Sigmoid colon (tissue), 7 donors: ENCODE results near the gene RHBDF1. TPM values are rescaled to one million over a fixed set of nuclear protein-coding genes. Genes with fewer than 3 reads are reported as not detected.

Experiments used
- DNase-seq: peaks from one replicate; pipeline ENCODE4 v3.0.0-alpha.2; 2019
- H3K27ac ChIP-seq, 4 donors: fragments of 200-600 bp; sonication (generic); one replicate each; pipeline ENCODE4 v1.5.1; 2016 to 2019; ENCODE audit warnings: mild to moderate bottlenecking in 1 of 4
- H3K27me3 ChIP-seq, 3 donors: fragments of 200-600 bp; sonication (generic); one replicate each; pipeline ENCODE4 v1.5.1; 2019; ENCODE audit warnings: mild to moderate bottlenecking in 1 of 3
- H3K36me3 ChIP-seq, 4 donors: fragments of 200-600 bp; sonication (generic); one replicate each; pipeline ENCODE4 v1.5.1; 2016 to 2019
- H3K4me1 ChIP-seq, 4 donors: fragments of 200-600 bp; sonication (generic); one replicate each; pipeline ENCODE4 v1.5.1; 2017 to 2019
- H3K4me3 ChIP-seq, 4 donors: fragments of 200-600 bp; sonication (generic); one replicate each; pipeline ENCODE4 v1.5.1; 2017 to 2019; ENCODE audit warnings: mild to moderate bottlenecking in 2 of 4, moderate library complexity in 1 of 4
- H3K9me3 ChIP-seq, 4 donors: fragments of 200-600 bp in 3 of 4; sonication (generic) in 3 of 4; one replicate each; pipeline versions ENCODE4 v1.5.1 to v1.6.1; 2013 to 2019
- EP300 ChIP-seq, 4 donors: sonication (generic); formaldehyde crosslinking; IDR thresholded peaks; one replicate each; pipeline ENCODE4 v1.6.1; 2017; ENCODE audit warnings: antibody characterized with exemption in 4 of 4
- POLR2A ChIP-seq, 2 donors: fragments of 450-650 bp; IDR thresholded peaks; one replicate each; pipeline ENCODE4 v1.6.1; 2016; ENCODE audit warnings: antibody characterized with exemption in 2 of 2, mild to moderate bottlenecking in 2 of 2, moderate library complexity in 2 of 2
- POLR2AphosphoS5 ChIP-seq, 4 donors: sonication (generic); formaldehyde crosslinking; IDR thresholded peaks; one replicate each; pipeline ENCODE4 v1.6.1; 2017; ENCODE audit warnings: antibody characterized with exemption in 4 of 4
- WGBS, 2 donors: extraction: QIAGEN DNeasy Blood & Tissue Kit; methylation state at CpG; one replicate each; pipeline ENCODE4 v1.1.7; 2013; 5-methylcytosine and 5-hydroxymethylcytosine counted together
- intact Hi-C: fragments of 100-400 bp; cut with DNase I; formaldehyde crosslinking; loops from one replicate; pipeline ENCODE4 v1.15.1; 2023
- polyA plus RNA-seq, 3 donors: library from polyadenylated mRNA; stranded (reverse); fragments of 200-250 nt; gene quantifications; one replicate each; pipeline ENCODE4 v1.2.3, GENCODE V29; 2013
- total RNA-seq, 4 donors: library from RNA; depleted of rRNA; stranded (reverse); fragments of >200 nt; gene quantifications; one replicate each; pipeline ENCODE4 v1.1.0, GENCODE V29; 2016
- TF ChIP-seq, protein P1 (sequence below), 4 experiments: fragments of 450-650 bp in 3 of 4; fragments of 200-600 bp in 1 of 4; IDR thresholded peaks; one replicate each; pipeline ENCODE4 v1.5.1; 2016 to 2019; ENCODE audit warnings: antibody characterized with exemption in 4 of 4, mild to moderate bottlenecking in 3 of 4, moderate library complexity in 2 of 4
- donor health status: healthy with polysubstance abuse.
- donor health status: Bipolar disorder and iron deficiency.
- donor health status: healthy.

Gene RHBDF1
- total and polyA plus RNA-seq, 7 donors: 6.0 to 42.1 (median 18.2) TPM

GRCh38 chr16:88613-89012 lies 16.2 kb upstream of the RHBDF1 start:
- H3K27ac ChIP-seq: no peak overlapping the region
- TF ChIP-seq EP300 (IDR thresholded peaks at IDR 0.05) (no peak), POLR2AphosphoS5 (IDR thresholded peaks at IDR 0.05) (no peak), POLR2A (IDR thresholded peaks at IDR 0.05) (no peak)
- TF ChIP-seq, protein P1, sequence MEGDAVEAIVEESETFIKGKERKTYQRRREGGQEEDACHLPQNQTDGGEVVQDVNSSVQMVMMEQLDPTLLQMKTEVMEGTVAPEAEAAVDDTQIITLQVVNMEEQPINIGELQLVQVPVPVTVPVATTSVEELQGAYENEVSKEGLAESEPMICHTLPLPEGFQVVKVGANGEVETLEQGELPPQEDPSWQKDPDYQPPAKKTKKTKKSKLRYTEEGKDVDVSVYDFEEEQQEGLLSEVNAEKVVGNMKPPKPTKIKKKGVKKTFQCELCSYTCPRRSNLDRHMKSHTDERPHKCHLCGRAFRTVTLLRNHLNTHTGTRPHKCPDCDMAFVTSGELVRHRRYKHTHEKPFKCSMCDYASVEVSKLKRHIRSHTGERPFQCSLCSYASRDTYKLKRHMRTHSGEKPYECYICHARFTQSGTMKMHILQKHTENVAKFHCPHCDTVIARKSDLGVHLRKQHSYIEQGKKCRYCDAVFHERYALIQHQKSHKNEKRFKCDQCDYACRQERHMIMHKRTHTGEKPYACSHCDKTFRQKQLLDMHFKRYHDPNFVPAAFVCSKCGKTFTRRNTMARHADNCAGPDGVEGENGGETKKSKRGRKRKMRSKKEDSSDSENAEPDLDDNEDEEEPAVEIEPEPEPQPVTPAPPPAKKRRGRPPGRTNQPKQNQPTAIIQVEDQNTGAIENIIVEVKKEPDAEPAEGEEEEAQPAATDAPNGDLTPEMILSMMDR (IDR thresholded peaks at IDR 0.05): no peak
- no peaks in the 10 kb centered on the region for H3K27me3 ChIP-seq
- intact Hi-C loops: no loop called here
- no peaks in the 10 kb centered on the region for H3K9me3 ChIP-seq
- H3K4me3 ChIP-seq: no peak overlapping the region
- DNase-seq: no peak
- 95 to 96% methylated on average over 14 of the region's 14 CpGs for WGBS, 2 donors
- H3K36me3 ChIP-seq: peaks cover 12 to 64% (median 28%) of the 10 kb centered on the region in 4 donors
- peaks cover 0 to 30% (median 20%) of the 10 kb centered on the region in 4 donors for H3K4me1 ChIP-seq

DNA sequence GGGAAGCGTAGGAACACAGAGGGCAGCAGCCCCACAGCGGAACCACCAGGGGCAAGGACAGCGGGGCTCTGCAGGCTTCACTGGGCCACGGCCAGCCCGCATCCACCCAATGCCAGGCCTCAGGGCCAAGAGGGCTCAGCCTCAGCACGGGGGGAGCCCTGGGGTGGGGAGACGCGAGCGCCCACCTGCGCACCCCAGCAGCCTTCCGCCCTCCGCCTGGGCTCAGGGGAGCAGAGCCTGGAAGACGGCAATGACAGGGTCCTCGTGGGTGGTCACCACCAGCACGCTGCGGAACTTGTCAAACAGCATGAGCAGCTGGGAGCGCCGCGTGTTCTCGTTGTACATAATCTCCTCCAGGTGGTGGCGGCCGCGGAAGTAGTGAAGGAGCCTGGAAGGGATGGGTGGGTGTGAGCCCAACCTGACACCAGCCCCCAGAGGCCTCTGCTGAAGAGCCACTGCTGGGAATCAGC lies 14.1 kb upstream of the RHBDF1 start:
- TF ChIP-seq POLR2A (IDR thresholded peaks at IDR 0.05) (no peak), EP300 (IDR thresholded peaks at IDR 0.05) (no peak), POLR2AphosphoS5 (IDR thresholded peaks at IDR 0.05) (no peak)
- TF ChIP-seq, protein P1 (IDR thresholded peaks at IDR 0.05): no peak
- 90% methylated on average over 23 of the region's 23 CpGs for WGBS, 2 donors
- intact Hi-C loops: no loop called here
- peaks cover 12 to 57% (median 28%) of the 10 kb centered on the region in 4 donors for H3K36me3 ChIP-seq
- DNase-seq: no peak
- no peaks in the 10 kb centered on the region for H3K9me3 ChIP-seq
- peaks cover 0 to 23% (median 18%) of the 10 kb centered on the region in 4 donors for H3K4me1 ChIP-seq
- H3K27me3 ChIP-seq: no peaks in the 10 kb centered on the region
- no peak overlapping the region for H3K27ac ChIP-seq
- H3K4me3 ChIP-seq: no peak overlapping the region

DNA sequence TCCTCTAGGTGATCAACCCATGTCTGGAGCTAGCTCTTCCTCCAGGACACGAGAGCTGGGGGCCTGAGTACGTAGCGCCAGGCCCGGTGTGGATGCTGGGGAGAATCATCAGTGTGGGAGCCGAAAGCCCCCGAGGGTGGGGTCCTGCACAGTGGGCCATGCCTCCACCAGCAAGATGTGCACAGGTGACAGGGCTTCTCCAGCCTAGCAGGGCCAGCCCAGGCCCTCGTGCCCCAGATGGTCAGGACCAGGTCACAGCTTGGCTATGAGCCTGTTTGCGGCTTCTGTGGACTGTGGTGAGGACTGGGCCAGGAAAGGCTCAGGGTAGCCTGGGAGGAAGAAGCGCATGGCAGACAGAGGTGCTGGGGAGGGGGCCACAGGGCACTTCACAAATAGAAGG lies 13.4 kb upstream of the RHBDF1 start:
- H3K27ac ChIP-seq: peak overlapping the region in 1 of 4 donors; percentile 58
- no peak for DNase-seq
- H3K36me3 ChIP-seq: peaks cover 12 to 57% (median 31%) of the 10 kb centered on the region in 4 donors
- intact Hi-C loops: no loop called here
- H3K9me3 ChIP-seq: no peaks in the 10 kb centered on the region
- no peak overlapping the region for H3K4me3 ChIP-seq
- H3K4me1 ChIP-seq: peaks cover 0 to 20% (median 18%) of the 10 kb centered on the region in 4 donors
- H3K27me3 ChIP-seq: no peaks in the 10 kb centered on the region
- TF ChIP-seq POLR2AphosphoS5 (IDR thresholded peaks at IDR 0.05): no peak
- TF ChIP-seq, protein P1 (IDR thresholded peaks at IDR 0.05): no peak
- no peak for TF ChIP-seq EP300 (IDR thresholded peaks at IDR 0.05)
- no peak for TF ChIP-seq POLR2A (IDR thresholded peaks at IDR 0.05)
- WGBS, 2 donors: 73 to 80% methylated on average over 9 of the region's 9 CpGs

DNA sequence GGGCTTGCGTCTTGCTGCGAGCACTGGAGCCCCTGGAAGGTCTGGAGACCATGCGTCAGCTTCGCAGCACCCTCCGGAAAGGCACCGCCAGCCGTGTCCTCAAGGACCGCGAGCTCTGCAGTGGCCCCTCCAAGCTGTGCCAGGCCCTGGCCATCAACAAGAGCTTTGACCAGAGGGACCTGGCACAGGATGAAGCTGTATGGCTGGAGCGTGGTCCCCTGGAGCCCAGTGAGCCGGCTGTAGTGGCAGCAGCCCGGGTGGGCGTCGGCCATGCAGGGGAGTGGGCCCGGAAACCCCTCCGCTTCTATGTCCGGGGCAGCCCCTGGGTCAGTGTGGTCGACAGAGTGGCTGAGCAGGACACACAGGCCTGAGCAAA lies 13.0 kb upstream of the RHBDF1 start:
- Histone ChIP-seq H3K36me3 (peaks cover 12 to 57% (median 31%) of the 10 kb centered on the region in 4 donors), H3K9me3 (no peaks in the 10 kb centered on the region), H3K4me3 (no peak overlapping the region), H3K27ac (peak overlapping the region; percentile 58 to 68 (median 60)), H3K4me1 (peaks cover 0 to 20% (median 18%) of the 10 kb centered on the region in 4 donors), H3K27me3 (no peaks in the 10 kb centered on the region)
- intact Hi-C loops: no loop called here
- no peak for TF ChIP-seq EP300 (IDR thresholded peaks at IDR 0.05)
- TF ChIP-seq, protein P1 (IDR thresholded peaks at IDR 0.05): no peak
- no peak for TF ChIP-seq POLR2AphosphoS5 (IDR thresholded peaks at IDR 0.05)
- no peak for TF ChIP-seq POLR2A (IDR thresholded peaks at IDR 0.05)
- 87 to 88% methylated on average over 18 of the region's 18 CpGs for WGBS, 2 donors
- DNase-seq: peak; percentile 63
